ENCODE measurements around the gene KNL1. TPM values are rescaled to one million over a fixed set of nuclear protein-coding genes. Genes with fewer than 3 reads are reported as not detected.

The KNL1 gene
- total RNA-seq, 2 donors from 2014 or later, result 8.5 to 18.8 TPM

DNA sequence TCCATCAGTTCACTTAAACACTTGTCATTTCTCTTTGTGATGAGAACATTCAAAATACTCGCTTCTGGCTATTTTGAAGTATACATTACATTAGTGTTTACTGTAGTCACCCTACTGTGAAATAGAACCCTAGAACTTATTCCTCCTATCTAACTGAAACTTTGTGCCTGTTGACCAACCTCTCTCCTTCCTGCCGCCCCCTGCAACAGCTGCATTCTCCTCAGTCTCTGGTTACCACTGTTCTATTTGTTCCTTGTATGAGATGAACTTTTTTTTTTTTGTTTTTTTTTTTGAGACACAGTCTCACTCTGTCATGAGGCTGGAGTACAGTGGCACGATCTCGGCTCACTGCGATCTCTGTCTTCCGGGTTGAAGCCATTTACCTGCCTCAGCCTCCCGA is 103.9 kb downstream of the KNL1 start:
- H3K9me3 ChIP-seq, result no peaks in the 10 kb centered on the region
- H3K27ac ChIP-seq, result no peak overlapping the region
- intact Hi-C loops (cut with DNase I), result loop anchor here (10.0 kb wide), 1 partner anchor 197 kb away; the partner anchor contains the start of gene VPS18
- H3K4me1 ChIP-seq, result peaks cover 5% of the 10 kb centered on the region
- H3K4me3 ChIP-seq, result no peak overlapping the region
- H3K27me3 ChIP-seq, result no peaks in the 10 kb centered on the region
- no peaks in the 10 kb centered on the region for H3K36me3 ChIP-seq
- no peak overlapping the region for H3K9ac ChIP-seq (ENCODE audit: low read depth in 2 of 2, low read length in 2 of 2)
- DNase-seq, result no peak
- TF ChIP-seq, protein P1, sequence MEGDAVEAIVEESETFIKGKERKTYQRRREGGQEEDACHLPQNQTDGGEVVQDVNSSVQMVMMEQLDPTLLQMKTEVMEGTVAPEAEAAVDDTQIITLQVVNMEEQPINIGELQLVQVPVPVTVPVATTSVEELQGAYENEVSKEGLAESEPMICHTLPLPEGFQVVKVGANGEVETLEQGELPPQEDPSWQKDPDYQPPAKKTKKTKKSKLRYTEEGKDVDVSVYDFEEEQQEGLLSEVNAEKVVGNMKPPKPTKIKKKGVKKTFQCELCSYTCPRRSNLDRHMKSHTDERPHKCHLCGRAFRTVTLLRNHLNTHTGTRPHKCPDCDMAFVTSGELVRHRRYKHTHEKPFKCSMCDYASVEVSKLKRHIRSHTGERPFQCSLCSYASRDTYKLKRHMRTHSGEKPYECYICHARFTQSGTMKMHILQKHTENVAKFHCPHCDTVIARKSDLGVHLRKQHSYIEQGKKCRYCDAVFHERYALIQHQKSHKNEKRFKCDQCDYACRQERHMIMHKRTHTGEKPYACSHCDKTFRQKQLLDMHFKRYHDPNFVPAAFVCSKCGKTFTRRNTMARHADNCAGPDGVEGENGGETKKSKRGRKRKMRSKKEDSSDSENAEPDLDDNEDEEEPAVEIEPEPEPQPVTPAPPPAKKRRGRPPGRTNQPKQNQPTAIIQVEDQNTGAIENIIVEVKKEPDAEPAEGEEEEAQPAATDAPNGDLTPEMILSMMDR (IDR thresholded peaks at IDR 0.05), result no peak

DNA sequence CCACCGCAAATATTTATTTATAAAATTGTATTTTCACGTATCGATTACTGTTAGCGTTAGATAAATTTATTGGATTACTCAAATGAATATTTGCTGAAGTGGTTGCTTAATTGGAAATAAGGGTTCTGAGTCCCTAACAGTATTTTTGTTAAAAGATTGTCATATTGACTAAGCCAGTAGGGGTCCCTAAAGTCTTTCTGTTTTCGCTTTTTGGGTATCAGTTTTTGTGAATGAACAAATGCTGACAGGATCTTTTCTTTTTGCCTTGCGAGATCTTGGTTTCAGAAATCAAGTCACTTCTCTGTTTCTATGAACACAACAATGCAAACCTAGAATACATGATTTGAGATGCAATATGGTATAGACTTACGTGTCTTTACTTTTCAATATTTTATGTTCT is 108.0 kb downstream of the KNL1 start:
- H3K27ac ChIP-seq, result peak overlapping the region; percentile 8
- H3K36me3 ChIP-seq, result no peaks in the 10 kb centered on the region
- no peak overlapping the region for H3K4me3 ChIP-seq
- no peak for DNase-seq
- TF ChIP-seq, protein P1 (IDR thresholded peaks at IDR 0.05), result no peak
- intact Hi-C loops (cut with DNase I), result no loop called here
- H3K27me3 ChIP-seq, result no peaks in the 10 kb centered on the region
- H3K9ac ChIP-seq (ENCODE audit: low read depth in 2 of 2, low read length in 2 of 2), result no peak overlapping the region
- H3K9me3 ChIP-seq, result no peaks in the 10 kb centered on the region
- peaks cover 4% of the 10 kb centered on the region for H3K4me1 ChIP-seq

DNA sequence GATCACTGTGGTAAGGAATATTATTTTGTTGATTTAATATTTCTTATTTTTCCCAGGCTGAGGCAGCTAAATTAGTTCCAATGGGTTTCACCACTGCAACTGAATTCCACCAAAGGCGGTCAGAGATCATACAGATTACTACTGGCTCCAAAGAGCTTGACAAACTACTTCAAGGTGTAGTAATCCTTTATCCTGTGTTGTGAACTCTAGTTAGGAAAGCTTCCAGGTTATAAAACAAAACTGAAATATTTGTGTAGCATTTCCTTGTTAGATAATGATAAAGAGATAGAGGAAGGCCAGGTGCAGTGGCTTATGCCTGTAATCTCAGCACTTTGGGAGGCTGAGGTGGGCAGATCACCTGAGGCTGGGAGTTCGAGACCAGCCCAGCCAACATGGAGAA is 112.1 kb downstream of the KNL1 start:
- no peak for DNase-seq
- Histone ChIP-seq H3K4me3 (no peak overlapping the region), H3K9me3 (no peaks in the 10 kb centered on the region), H3K27me3 (no peaks in the 10 kb centered on the region), H3K9ac (ENCODE audit: low read depth in 2 of 2, low read length in 2 of 2) (no peak overlapping the region), H3K4me1 (peaks cover 4% of the 10 kb centered on the region), H3K27ac (peak overlapping the region; percentile 8), H3K36me3 (no peaks in the 10 kb centered on the region)
- intact Hi-C loops (cut with DNase I), result no loop called here
- TF ChIP-seq, protein P1 (IDR thresholded peaks at IDR 0.05), result no peak

Other genes starting within 250 kb of the KNL1 start
- 1,000 to 10,000 TPM; 1,442 to 2,028 TPM for gene PHGR1, start 243.2 kb upstream of the KNL1 start, total RNA-seq
- 10 to 100 TPM; 12.6 to 16.3 TPM for gene DISP2, start 236.0 kb upstream of the KNL1 start, total RNA-seq
- gene KNSTRN, start 211.5 kb upstream of the KNL1 start, total RNA-seq, result 10 to 100 TPM; 12.2 to 51.2 TPM
- 10 to 100 TPM; 74.1 to 86.1 TPM for gene IVD, start 188.5 kb upstream of the KNL1 start, total RNA-seq
- 10 to 100 TPM; 25.3 to 26.3 TPM for gene BAHD1, start 153.3 kb upstream of the KNL1 start, total RNA-seq
- gene CHST14, start 123.3 kb upstream of the KNL1 start, total RNA-seq, result 1 to 10 TPM; 3.9 to 4.5 TPM
- 10 to 100 TPM; 27.5 to 32.0 TPM for gene CCDC32, start 29.2 kb upstream of the KNL1 start, total RNA-seq
- gene RPUSD2, start 24.9 kb upstream of the KNL1 start, total RNA-seq, result 10 to 100 TPM; 11.0 to 17.0 TPM
- 10 to 100 TPM; 10.0 to 30.5 TPM for gene RAD51, start 100.9 kb downstream of the KNL1 start, total RNA-seq
- 10 to 100 TPM; 31.1 to 49.1 TPM for gene RMDN3, start 161.0 kb downstream of the KNL1 start, total RNA-seq
- 10 to 100 TPM; 39.5 to 42.5 TPM for gene GCHFR, start 169.8 kb downstream of the KNL1 start, total RNA-seq
- under 1 TPM; 0.74 to 0.80 TPM for gene C15orf62, start 175.7 kb downstream of the KNL1 start, total RNA-seq
- 10 to 100 TPM; 22.9 to 27.9 TPM for gene ZFYVE19, start 212.8 kb downstream of the KNL1 start, total RNA-seq
- gene DNAJC17, start 213.2 kb downstream of the KNL1 start, total RNA-seq, result 10 to 100 TPM; 38.1 to 48.0 TPM
- gene PPP1R14D, start 234.5 kb downstream of the KNL1 start, total RNA-seq, result 100 to 1,000 TPM; 137 to 166 TPM
- 100 to 1,000 TPM; 280 to 330 TPM for gene SPINT1, start 249.8 kb downstream of the KNL1 start, total RNA-seq